RKO (cell line): ENCODE data around the gene HIC2.
"Not testable (repeated sequence)": the region's sequence is repeated elsewhere in the genome, so short reads cannot be mapped to it uniquely, and the experiment has no call there.

Experiments
- DNase-seq: peaks from one replicate; pipeline ENCODE4 v3.0.0-alpha.2; 2016; ENCODE audit warnings: low spot score

Gene HIC2

DNA sequence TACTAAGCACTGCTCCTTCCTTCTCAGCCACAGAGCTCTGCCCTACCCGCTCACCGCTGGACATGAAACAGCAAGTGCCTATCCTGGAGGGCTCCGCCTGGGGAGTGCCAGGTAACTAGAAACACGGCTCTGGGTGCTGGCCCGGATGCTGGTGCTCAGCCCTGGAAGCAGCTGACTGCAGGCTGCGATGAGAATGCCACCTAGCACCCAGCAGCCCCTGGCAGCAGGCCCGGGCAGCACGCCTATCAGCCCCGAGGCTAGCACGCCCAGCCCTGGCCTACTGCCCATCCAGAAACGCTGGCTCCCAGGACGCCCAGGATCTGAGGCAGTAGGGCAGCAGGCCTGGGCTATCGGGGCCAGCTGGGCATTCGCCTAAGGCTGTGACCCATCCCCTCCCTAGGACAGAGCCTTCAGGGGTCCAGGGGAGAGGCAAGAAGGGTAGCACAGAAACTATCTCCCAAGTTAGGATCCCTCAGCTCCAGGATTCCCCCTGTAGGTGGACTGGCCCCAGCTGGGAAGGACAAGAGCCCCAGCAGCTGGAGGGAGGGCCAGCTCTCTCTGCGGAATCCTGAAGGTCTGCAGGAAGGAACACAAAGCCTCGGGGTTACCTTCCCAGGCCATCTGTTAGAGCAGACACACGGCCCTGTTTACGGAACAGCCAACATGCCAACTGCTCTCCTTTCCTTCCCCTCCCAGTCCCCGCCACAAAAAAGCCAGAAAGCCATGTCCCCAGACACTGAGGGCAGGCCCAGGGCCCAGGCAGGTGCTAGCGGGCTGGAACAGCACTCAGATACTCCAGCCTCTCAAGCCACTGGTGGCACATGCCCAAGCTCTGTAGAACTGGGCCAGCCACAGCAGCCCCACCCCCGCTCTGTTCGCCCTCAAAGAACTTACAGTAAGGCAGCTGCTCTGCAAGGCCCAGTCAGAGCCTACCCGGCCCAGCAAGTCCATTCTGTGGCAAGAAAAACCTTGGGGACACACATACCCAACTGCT is 76.9 kb downstream of the HIC2 start:
- DNase-seq: not testable (repeated sequence)

DNA sequence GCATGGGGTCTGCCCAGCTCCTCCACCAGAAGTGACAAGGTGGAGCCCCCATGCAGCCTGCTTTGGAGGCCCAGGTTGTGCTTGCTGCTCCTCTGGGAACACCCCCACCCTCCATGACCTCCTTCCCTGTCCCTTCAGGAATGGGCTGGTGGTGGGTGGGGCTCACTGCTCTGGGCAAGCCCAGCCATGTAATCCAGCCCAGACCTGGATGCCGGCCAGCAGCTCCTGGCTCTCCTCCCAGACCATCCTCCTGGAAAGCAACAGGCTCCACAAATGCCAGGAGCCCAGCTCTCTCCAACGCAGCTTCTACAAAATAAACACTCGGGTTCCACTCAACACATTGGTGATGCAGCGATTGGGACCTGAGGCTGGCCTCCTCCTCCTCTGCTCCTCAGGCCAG is 80.8 kb downstream of the HIC2 start:
- DNase-seq: not testable (repeated sequence)

DNA sequence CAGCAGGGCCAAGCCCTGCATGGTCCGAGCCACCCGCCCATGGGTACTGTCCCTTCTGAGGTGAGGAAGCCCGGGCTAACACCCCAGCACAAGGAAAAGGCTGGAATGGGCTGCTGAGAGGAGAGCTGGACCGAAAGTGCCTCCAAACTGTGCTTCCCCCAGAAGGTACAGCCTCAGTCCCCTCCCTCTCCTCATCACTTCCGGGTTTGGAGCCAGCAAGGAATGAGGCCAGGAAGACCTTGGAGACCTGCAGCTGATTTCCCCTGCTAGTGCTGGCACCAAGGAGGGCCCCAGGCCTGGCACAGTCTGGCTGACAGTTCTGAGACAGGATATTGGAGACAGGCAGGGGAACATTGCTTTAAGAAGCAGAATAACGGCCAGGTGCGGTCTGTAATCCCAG is 81.3 kb downstream of the HIC2 start:
- not testable (repeated sequence) for DNase-seq

DNA sequence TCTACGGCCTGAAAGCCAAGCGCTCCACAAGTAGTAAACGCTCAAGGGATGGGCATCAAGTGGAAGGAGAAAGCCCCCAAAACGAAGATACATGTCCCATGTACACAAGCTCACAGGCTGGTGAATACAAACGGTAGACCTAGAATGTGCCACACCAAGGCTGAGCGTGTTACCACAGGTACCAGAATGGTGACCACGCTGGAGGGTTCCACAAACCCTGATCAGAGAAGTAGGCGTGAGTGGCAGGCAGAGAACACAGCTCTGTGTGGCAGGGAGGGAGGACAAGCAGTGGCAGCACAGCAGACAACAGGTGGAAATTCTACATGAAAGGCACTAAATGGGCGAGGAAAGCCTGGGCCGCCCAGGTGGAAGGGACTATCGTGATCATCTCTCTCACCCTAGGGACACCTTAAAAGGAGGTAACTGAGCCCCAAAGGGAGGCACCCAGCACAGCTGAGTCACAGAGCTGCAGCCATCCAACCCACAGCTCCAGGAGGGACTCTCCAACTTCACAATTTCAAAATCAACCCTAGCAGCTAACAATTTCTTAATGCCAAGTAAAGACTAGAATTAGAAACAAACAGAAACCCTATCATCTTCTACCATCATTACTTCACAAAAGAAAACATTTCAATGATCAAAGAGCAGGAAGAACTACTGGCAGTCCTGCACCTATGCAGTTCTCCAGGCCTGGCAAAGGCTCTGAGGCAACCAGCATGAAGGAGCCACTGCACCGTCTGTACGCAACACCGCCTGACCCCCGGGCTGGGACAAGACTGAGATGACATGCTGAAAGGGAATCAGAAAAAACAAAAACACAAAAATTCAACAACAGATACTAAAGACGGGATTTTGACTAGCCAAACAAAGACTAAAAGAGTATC is 82.7 kb downstream of the HIC2 start:
- not testable (repeated sequence) for DNase-seq
